ENCODE results near the gene PDRG1.
A peak's percentile ranks its signal among the peaks of the same experiment; 100 is the strongest.

The PDRG1 gene

GRCh38 chr20:31967830-31968249 lies 16.0 kb upstream of the PDRG1 start, which contains the start of gene XKR7:
XKR7 (plus strand) TSS chr20:31968151; CDS start chr20:31968176, 25 bp downstream.
- no peak within 1 kb of the TSS for H3K9ac ChIP-seq (ENCODE audit: low read depth in 1 of 2, low read length in 2 of 2)
- peaks cover 0 to 2% of the 10 kb centered on the region in 2 donors for H3K4me1 ChIP-seq (ENCODE audit: control insufficient read depth in 2 of 2, insufficient read depth in 2 of 2, low read length in 2 of 2)
- H3K27ac ChIP-seq (ENCODE audit: low read depth in 2 of 2, low read length in 2 of 2): no peak within 1 kb of the TSS
- peaks cover 17 to 21% of the 10 kb centered on the region in 2 donors for H3K27me3 ChIP-seq (ENCODE audit: control insufficient read depth in 2 of 2, insufficient read depth in 2 of 2, low read length in 2 of 2)
- no peak within 1 kb of the TSS for H3K4me3 ChIP-seq (ENCODE audit: low read length in 2 of 2)
- H3K9me3 ChIP-seq (ENCODE audit: control insufficient read depth in 2 of 2, low read length in 2 of 2): no peaks in the 10 kb centered on the region
- no peaks in the 10 kb centered on the region for H3K36me3 ChIP-seq (ENCODE audit: control insufficient read depth in 2 of 2, insufficient read depth in 2 of 2, low read length in 2 of 2)

- Histone ChIP-seq H3K4me1 (ENCODE audit: control insufficient read depth in 2 of 2, insufficient read depth in 2 of 2, low read length in 2 of 2) (peaks cover 0 to 2% of the 10 kb centered on the region in 2 donors), H3K27ac (ENCODE audit: low read depth in 2 of 2, low read length in 2 of 2) (no peak overlapping the region), H3K27me3 (ENCODE audit: control insufficient read depth in 2 of 2, insufficient read depth in 2 of 2, low read length in 2 of 2) (peaks cover 16 to 21% of the 10 kb centered on the region in 2 donors), H3K9me3 (ENCODE audit: control insufficient read depth in 2 of 2, low read length in 2 of 2) (no peaks in the 10 kb centered on the region), H3K9ac (ENCODE audit: low read depth in 1 of 2, low read length in 2 of 2) (no peak overlapping the region), H3K4me3 (ENCODE audit: low read length in 2 of 2) (no peak overlapping the region), H3K36me3 (ENCODE audit: control insufficient read depth in 2 of 2, insufficient read depth in 2 of 2, low read length in 2 of 2) (no peaks in the 10 kb centered on the region)
These were observed 15.3 kb upstream of the PDRG1 start for GRCh38 chr20:31966991-31967655.

- H3K27me3 ChIP-seq (ENCODE audit: control insufficient read depth in 2 of 2, insufficient read depth in 2 of 2, low read length in 2 of 2): peaks cover 13 to 15% of the 10 kb centered on the region in 2 donors
- H3K27ac ChIP-seq (ENCODE audit: low read depth in 2 of 2, low read length in 2 of 2): no peak overlapping the region
- H3K4me3 ChIP-seq (ENCODE audit: low read length in 2 of 2): no peak overlapping the region
- no peaks in the 10 kb centered on the region for H3K36me3 ChIP-seq (ENCODE audit: control insufficient read depth in 2 of 2, insufficient read depth in 2 of 2, low read length in 2 of 2)
- no peak overlapping the region for H3K9ac ChIP-seq (ENCODE audit: low read depth in 1 of 2, low read length in 2 of 2)
- H3K9me3 ChIP-seq (ENCODE audit: control insufficient read depth in 2 of 2, low read length in 2 of 2): no peaks in the 10 kb centered on the region
- peaks cover 0 to 2% of the 10 kb centered on the region in 2 donors for H3K4me1 ChIP-seq (ENCODE audit: control insufficient read depth in 2 of 2, insufficient read depth in 2 of 2, low read length in 2 of 2)
These were observed 12.0 kb upstream of the PDRG1 start for GRCh38 chr20:31963889-31964288.

DNA sequence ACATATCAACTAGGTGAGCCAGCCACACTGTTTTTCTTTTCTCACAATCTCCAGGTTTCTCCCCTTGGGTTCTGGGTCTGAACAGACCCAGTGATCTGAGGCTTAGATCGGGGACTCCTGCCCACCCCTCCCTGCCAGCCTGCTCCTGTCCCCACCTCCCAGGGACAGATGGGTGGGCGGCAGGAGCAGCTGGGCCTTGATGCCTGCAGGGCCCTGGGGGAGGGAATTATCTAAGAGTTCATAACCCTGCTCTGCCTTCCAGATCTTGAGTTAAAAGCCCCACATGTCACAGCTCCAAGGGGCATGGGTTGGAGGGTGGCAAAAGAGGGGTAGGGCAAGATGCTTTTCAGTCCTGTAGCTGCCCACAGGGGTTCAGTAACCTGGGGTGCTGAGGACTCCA lies 10.9 kb upstream of the PDRG1 start:
- no peak overlapping the region for H3K27ac ChIP-seq (ENCODE audit: low read depth in 2 of 2, low read length in 2 of 2)
- H3K9me3 ChIP-seq (ENCODE audit: control insufficient read depth in 2 of 2, low read length in 2 of 2): no peaks in the 10 kb centered on the region
- H3K27me3 ChIP-seq (ENCODE audit: control insufficient read depth in 2 of 2, insufficient read depth in 2 of 2, low read length in 2 of 2): peaks cover 12 to 15% of the 10 kb centered on the region in 2 donors

DNA sequence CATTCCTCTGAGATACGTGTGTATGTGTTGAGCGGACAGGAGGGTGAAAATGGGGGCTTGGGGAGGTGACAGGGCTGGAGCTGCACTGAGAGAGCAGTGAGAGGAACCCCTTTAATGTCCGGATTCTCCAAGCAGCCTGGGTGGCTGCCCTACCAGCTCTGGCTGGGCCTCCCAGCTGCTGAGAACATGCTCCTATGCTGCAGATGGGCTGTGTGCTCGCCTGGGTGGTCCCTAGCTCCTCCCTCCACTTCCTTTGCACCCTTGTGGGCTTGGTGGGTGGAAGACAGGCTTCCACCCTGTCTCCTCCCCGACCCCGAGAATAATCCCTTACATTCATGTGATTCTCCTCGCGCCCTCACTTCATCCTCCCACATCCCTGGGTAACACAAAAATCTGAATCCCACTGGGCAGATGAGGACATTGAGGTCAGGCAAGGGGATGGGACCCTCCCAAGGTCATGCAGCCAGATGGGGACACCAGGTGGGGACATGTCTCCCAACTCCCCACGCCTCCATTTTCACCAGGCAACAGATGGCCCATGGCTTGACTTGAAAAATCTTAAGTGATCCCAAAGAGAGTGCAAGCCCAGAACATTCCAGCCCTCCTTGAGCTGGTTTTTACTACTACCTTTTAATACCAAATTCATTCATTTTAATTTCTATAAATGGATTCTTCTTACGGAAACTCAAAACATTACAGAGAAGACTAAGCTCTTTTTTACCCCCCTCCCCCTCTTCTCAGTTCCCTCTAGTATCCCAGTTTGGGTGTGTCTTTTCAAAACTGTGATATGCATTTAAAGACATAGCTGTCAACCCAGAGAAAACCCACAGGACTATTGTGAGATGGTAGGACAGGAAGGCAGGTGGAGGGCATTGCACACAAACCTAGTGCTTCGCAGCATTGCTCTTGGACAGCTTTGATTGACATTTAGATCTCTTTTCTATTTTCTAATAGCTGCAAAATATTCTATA lies 5.0 kb upstream of the PDRG1 start:
- H3K9ac ChIP-seq (ENCODE audit: low read depth in 1 of 2, low read length in 2 of 2): no peak overlapping the region
- H3K9me3 ChIP-seq (ENCODE audit: control insufficient read depth in 2 of 2, low read length in 2 of 2): no peaks in the 10 kb centered on the region
- H3K4me3 ChIP-seq (ENCODE audit: low read length in 2 of 2): no peak overlapping the region
- H3K36me3 ChIP-seq (ENCODE audit: control insufficient read depth in 2 of 2, insufficient read depth in 2 of 2, low read length in 2 of 2): no peaks in the 10 kb centered on the region
- H3K27me3 ChIP-seq (ENCODE audit: control insufficient read depth in 2 of 2, insufficient read depth in 2 of 2, low read length in 2 of 2): no peaks in the 10 kb centered on the region
- no peaks in the 10 kb centered on the region for H3K4me1 ChIP-seq (ENCODE audit: control insufficient read depth in 2 of 2, insufficient read depth in 2 of 2, low read length in 2 of 2)
- no peak overlapping the region for H3K27ac ChIP-seq (ENCODE audit: low read depth in 2 of 2, low read length in 2 of 2)

More for the DNA sequence above, 10.9 kb upstream of the PDRG1 start:
- Histone ChIP-seq H3K9ac (ENCODE audit: low read depth in 1 of 2, low read length in 2 of 2) (no peak overlapping the region), H3K4me3 (ENCODE audit: low read length in 2 of 2) (no peak overlapping the region), H3K36me3 (ENCODE audit: control insufficient read depth in 2 of 2, insufficient read depth in 2 of 2, low read length in 2 of 2) (no peaks in the 10 kb centered on the region), H3K4me1 (ENCODE audit: control insufficient read depth in 2 of 2, insufficient read depth in 2 of 2, low read length in 2 of 2) (no peaks in the 10 kb centered on the region)

- Histone ChIP-seq H3K27me3 (ENCODE audit: control insufficient read depth in 2 of 2, insufficient read depth in 2 of 2, low read length in 2 of 2) (no peaks in the 10 kb centered on the region), H3K4me3 (ENCODE audit: low read length in 2 of 2) (no peak overlapping the region), H3K36me3 (ENCODE audit: control insufficient read depth in 2 of 2, insufficient read depth in 2 of 2, low read length in 2 of 2) (peaks cover 0 to 2% of the 10 kb centered on the region in 2 donors), H3K27ac (ENCODE audit: low read depth in 2 of 2, low read length in 2 of 2) (no peak overlapping the region), H3K9ac (ENCODE audit: low read depth in 1 of 2, low read length in 2 of 2) (no peak overlapping the region), H3K4me1 (ENCODE audit: control insufficient read depth in 2 of 2, insufficient read depth in 2 of 2, low read length in 2 of 2) (peaks cover 6 to 7% of the 10 kb centered on the region in 2 donors), H3K9me3 (ENCODE audit: control insufficient read depth in 2 of 2, low read length in 2 of 2) (no peaks in the 10 kb centered on the region)
These were observed 2.7 kb upstream of the PDRG1 start for GRCh38 chr20:31954500-31954899.

DNA sequence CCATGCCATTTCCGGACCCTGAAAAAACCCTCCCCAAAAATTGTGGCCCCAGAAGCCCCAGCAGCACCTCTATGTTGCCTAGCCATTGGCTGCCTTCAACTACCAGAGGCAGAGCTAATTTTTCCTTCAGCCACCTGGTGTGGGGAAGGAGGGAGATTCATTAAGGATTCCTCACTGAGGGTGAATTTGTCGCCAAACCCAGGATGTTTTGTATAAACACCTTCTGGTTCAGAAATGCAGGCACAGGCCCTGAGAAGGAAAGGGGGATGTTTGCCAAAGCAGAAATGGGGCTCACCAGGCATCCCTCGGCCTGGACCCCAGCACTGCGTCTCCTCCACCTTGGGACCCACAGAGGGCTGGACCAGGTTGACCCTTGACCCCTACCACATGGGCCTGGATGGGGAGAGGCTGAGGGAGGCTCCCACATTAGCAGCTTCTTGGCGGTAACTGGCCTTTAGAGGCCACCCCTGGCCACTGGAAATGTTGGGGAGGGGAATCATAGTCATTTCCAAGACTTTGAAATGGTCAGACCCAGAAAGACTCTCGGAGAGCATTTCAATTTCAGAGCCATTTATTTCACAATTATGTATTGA lies 1.8 kb upstream of the PDRG1 start:
- H3K4me3 ChIP-seq (ENCODE audit: low read length in 2 of 2): no peak overlapping the region
- no peak overlapping the region for H3K27ac ChIP-seq (ENCODE audit: low read depth in 2 of 2, low read length in 2 of 2)
- H3K36me3 ChIP-seq (ENCODE audit: control insufficient read depth in 2 of 2, insufficient read depth in 2 of 2, low read length in 2 of 2): peaks cover 3 to 4% of the 10 kb centered on the region in 2 donors
- H3K4me1 ChIP-seq (ENCODE audit: control insufficient read depth in 2 of 2, insufficient read depth in 2 of 2, low read length in 2 of 2): peaks cover 6 to 7% of the 10 kb centered on the region in 2 donors
- H3K27me3 ChIP-seq (ENCODE audit: control insufficient read depth in 2 of 2, insufficient read depth in 2 of 2, low read length in 2 of 2): no peaks in the 10 kb centered on the region
- no peak overlapping the region for H3K9ac ChIP-seq (ENCODE audit: low read depth in 1 of 2, low read length in 2 of 2)
- no peaks in the 10 kb centered on the region for H3K9me3 ChIP-seq (ENCODE audit: control insufficient read depth in 2 of 2, low read length in 2 of 2)

GRCh38 chr20:31951203-31951529 lies 680 bp downstream of the PDRG1 start:
- no peaks in the 10 kb centered on the region for H3K27me3 ChIP-seq (ENCODE audit: control insufficient read depth in 2 of 2, insufficient read depth in 2 of 2, low read length in 2 of 2)
- H3K36me3 ChIP-seq (ENCODE audit: control insufficient read depth in 2 of 2, insufficient read depth in 2 of 2, low read length in 2 of 2): peaks cover 25 to 28% of the 10 kb centered on the region in 2 donors
- H3K4me1 ChIP-seq (ENCODE audit: control insufficient read depth in 2 of 2, insufficient read depth in 2 of 2, low read length in 2 of 2): peaks cover 6 to 7% of the 10 kb centered on the region in 2 donors
- H3K27ac ChIP-seq (ENCODE audit: low read depth in 2 of 2, low read length in 2 of 2): no peak overlapping the region
- peak overlapping the region; percentile 95 to 98 for H3K4me3 ChIP-seq (ENCODE audit: low read length in 2 of 2)
- H3K9me3 ChIP-seq (ENCODE audit: control insufficient read depth in 2 of 2, low read length in 2 of 2): no peaks in the 10 kb centered on the region
- peak overlapping the region; percentile 81 to 87 for H3K9ac ChIP-seq (ENCODE audit: low read depth in 1 of 2, low read length in 2 of 2)

DNA sequence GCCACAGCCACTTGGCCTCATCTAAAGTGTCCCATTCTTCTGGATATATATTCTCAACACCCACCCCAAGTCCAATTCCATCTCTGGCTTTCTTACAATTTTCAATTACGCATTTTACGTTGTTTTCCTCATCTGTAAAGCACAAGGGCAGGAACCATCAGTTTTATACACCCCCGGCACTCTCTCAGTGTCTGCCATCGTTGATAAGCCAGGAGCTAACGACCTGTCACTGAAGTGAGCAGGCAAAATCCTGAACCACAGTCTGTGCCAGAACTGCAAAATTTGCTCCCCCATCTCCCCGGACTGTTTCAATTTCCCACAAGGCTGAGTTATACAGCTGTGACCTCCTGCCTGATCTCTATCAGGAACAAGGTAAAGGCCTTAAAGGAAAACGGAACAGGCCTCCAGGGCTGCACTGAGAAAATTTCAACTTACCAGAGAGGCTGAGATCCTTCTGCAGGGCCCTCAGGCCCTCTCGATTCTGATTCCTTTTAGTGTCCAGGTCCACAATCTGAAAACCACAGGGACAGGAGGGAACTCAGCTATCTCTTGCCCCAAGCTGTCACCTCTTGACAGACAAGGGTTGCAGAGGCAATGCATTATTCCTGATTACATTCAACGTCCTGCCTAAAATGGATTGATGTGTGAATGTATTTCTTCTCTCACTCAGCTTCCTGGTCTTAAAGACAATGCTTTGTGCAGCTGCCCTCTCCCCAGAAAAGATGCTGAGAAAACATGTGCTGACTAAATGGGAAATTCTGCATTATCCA lies 1.8 kb downstream of the PDRG1 start:
- Histone ChIP-seq H3K4me1 (ENCODE audit: control insufficient read depth in 2 of 2, insufficient read depth in 2 of 2, low read length in 2 of 2) (peaks cover 6 to 7% of the 10 kb centered on the region in 2 donors), H3K27me3 (ENCODE audit: control insufficient read depth in 2 of 2, insufficient read depth in 2 of 2, low read length in 2 of 2) (no peaks in the 10 kb centered on the region), H3K9ac (ENCODE audit: low read depth in 1 of 2, low read length in 2 of 2) (no peak overlapping the region), H3K36me3 (ENCODE audit: control insufficient read depth in 2 of 2, insufficient read depth in 2 of 2, low read length in 2 of 2) (peaks cover 36 to 39% of the 10 kb centered on the region in 2 donors), H3K27ac (ENCODE audit: low read depth in 2 of 2, low read length in 2 of 2) (no peak overlapping the region), H3K9me3 (ENCODE audit: control insufficient read depth in 2 of 2, low read length in 2 of 2) (no peaks in the 10 kb centered on the region), H3K4me3 (ENCODE audit: low read length in 2 of 2) (peak overlapping the region in 1 of 2 donors; percentile 95)
